ENCODE data around the gene PPEF1. TPM values are rescaled to one million over a fixed set of nuclear protein-coding genes. Genes with fewer than 3 reads are reported as not detected.
A peak's percentile ranks its signal among the peaks of the same experiment; 100 is the strongest.

The PPEF1 gene
- total RNA-seq, 1 donor from 2014 or later, result 0.26 TPM

DNA sequence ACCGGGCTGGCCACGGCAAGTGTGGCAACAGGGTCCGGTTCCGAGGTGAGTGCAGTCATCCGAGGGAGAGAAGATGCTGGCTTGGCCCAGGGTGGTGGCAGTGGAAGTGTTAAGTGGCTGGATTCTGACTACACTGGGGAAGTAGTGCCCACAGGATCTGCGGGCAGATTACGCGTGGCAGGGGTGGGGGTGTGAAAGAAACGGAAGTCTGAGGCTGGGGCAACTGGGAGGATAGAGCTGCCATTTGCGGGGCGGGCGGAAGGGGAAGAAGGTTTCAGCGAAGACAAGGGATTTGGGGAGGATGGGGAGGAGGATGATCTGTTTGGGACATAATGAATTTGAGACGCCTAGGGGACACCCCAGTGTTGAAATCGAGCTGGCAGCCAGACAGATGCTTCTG lies 40.8 kb upstream of the PPEF1 start:
- H3K27ac ChIP-seq, result no peak overlapping the region

DNA sequence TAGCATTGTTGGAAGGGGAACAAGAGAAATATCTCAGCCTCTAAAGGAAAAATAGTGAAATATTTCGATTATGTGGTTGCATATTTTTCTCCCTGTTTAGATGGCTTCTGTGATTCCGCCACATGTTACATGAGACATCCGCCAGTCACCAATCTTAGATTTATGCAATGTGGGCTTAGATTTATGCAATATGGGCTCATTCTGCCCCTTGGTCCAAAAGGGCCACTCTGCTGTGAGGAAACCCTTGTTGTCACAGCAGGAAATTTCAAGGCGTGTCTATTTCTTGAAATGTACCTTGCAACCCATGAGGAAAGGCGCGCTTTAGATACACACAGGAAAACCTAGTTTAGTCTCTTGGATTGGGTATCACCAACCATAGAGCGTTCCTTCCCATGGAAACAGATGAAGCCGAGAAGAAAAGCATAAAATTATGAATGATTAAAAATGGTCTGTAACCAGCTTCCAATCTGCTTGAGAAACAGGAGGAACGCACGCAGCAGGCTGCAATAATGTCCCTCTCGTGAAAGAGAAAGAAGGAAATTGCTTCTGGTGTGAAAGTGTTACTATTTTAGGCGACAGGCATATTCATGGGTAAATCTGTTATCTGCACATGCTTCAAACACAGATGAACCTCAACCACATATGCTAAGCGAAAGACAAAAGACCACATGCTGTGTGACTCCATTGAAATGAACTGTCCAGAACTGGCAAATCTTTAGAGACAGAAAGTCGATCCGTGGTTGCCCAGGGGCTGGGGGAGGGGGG lies 39.2 kb upstream of the PPEF1 start:
- Mint-ChIP-seq H3K4me1 (peaks cover 12% of the 10 kb centered on the region), H3K27ac (peak overlapping the region; percentile 9)
- H3K4me2 ChIP-seq, result no peak overlapping the region

More for the DNA sequence above, 40.8 kb upstream of the PPEF1 start:
- H3K36me3 Mint-ChIP-seq, result no peaks in the 10 kb centered on the region
- no peaks in the 10 kb centered on the region for H3K4me1 ChIP-seq
- no peaks in the 10 kb centered on the region for H3K36me3 ChIP-seq
- DNase-seq (ENCODE audit: low spot score), result no peak
- H3K79me2 ChIP-seq (ENCODE audit: low read depth), result no peaks in the 10 kb centered on the region
- peaks cover 18% of the 10 kb centered on the region for H3K9me3 Mint-ChIP-seq
- no peaks in the 10 kb centered on the region for H3K9me3 ChIP-seq (ENCODE audit: low read depth)
- no peak overlapping the region for H2AFZ ChIP-seq (replicated peaks)
- H3K27me3 Mint-ChIP-seq (ENCODE audit: insufficient read depth, low read depth), result peaks cover 8% of the 10 kb centered on the region
- H3F3A ChIP-seq (ENCODE audit: low read depth), result no peaks in the 10 kb centered on the region
- no peak overlapping the region for H3K27ac Mint-ChIP-seq
- TF ChIP-seq, protein P1, sequence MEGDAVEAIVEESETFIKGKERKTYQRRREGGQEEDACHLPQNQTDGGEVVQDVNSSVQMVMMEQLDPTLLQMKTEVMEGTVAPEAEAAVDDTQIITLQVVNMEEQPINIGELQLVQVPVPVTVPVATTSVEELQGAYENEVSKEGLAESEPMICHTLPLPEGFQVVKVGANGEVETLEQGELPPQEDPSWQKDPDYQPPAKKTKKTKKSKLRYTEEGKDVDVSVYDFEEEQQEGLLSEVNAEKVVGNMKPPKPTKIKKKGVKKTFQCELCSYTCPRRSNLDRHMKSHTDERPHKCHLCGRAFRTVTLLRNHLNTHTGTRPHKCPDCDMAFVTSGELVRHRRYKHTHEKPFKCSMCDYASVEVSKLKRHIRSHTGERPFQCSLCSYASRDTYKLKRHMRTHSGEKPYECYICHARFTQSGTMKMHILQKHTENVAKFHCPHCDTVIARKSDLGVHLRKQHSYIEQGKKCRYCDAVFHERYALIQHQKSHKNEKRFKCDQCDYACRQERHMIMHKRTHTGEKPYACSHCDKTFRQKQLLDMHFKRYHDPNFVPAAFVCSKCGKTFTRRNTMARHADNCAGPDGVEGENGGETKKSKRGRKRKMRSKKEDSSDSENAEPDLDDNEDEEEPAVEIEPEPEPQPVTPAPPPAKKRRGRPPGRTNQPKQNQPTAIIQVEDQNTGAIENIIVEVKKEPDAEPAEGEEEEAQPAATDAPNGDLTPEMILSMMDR (IDR thresholded peaks at IDR 0.05), result no peak
- TF ChIP-seq EZH2phosphoT487 (IDR thresholded peaks at IDR 0.05) (no peak), EZH2 (IDR thresholded peaks at IDR 0.05) (no peak)
- no peak overlapping the region for H3K4me3 Mint-ChIP-seq
- H3K4me2 ChIP-seq, result no peak overlapping the region
- H3K27me3 ChIP-seq, result no peaks in the 10 kb centered on the region
- H3K9ac ChIP-seq, result no peak overlapping the region
- peaks cover 12% of the 10 kb centered on the region for H3K4me1 Mint-ChIP-seq
- no peak overlapping the region for H3K4me3 ChIP-seq
- H4K20me1 ChIP-seq (ENCODE audit: low read depth), result no peaks in the 10 kb centered on the region

DNA sequence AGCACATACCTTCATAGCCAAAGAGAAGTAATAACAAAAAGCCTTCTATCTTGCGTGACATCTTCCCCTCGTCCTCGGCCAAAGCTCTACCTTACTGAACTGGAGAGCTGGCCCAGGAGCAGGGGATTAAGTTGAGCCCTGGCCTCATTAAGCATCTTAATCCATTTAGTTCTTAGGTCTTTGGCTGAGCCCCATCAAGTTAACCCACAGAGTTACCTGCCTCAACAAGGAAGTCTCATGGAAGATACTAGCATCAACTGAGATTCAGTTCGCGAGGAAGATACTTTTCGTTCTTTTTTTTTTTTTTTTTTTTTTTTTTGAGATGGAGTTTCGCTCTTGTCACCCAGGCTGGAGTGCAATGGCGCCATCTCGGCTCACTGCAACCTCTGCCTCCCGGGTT lies 35.4 kb upstream of the PPEF1 start, which contains the start of gene RS1:
Gene RS1, minus strand, starts transcription at position 101 of the 400 bp plus-strand sequence. Its CDS starts 40 bp downstream, at position 61.
- peak within 1 kb of the TSS; percentile 10 for H3K4me3 Mint-ChIP-seq
- Histone ChIP-seq H4K20me1 (ENCODE audit: low read depth) (no peaks in the 10 kb centered on the region), H3F3A (ENCODE audit: low read depth) (no peaks in the 10 kb centered on the region), H2AFZ (replicated peaks) (no peak within 1 kb of the TSS), H3K9me3 (ENCODE audit: low read depth) (no peaks in the 10 kb centered on the region), H3K27ac (no peak within 1 kb of the TSS), H3K4me1 (no peaks in the 10 kb centered on the region), H3K9ac (no peak within 1 kb of the TSS), H3K4me2 (no peak within 1 kb of the TSS), H3K36me3 (no peaks in the 10 kb centered on the region), H3K27me3 (no peaks in the 10 kb centered on the region), H3K79me2 (ENCODE audit: low read depth) (no peaks in the 10 kb centered on the region), H3K4me3 (no peak within 1 kb of the TSS)
- H3K27me3 Mint-ChIP-seq (ENCODE audit: insufficient read depth, low read depth), result peaks cover 17% of the 10 kb centered on the region
- H3K4me1 Mint-ChIP-seq, result peaks cover 12% of the 10 kb centered on the region
- peak; percentile 23 for DNase-seq (ENCODE audit: low spot score)
- peaks cover 17% of the 10 kb centered on the region for H3K9me3 Mint-ChIP-seq
- TF ChIP-seq EZH2phosphoT487 (IDR thresholded peaks at IDR 0.05), result no peak
- TF ChIP-seq, protein P1 (IDR thresholded peaks at IDR 0.05), result no peak
- no peak for TF ChIP-seq EZH2 (IDR thresholded peaks at IDR 0.05)
- no peaks in the 10 kb centered on the region for H3K36me3 Mint-ChIP-seq
- no peak within 1 kb of the TSS for H3K27ac Mint-ChIP-seq

More for the DNA sequence above, 39.2 kb upstream of the PPEF1 start:
- Histone ChIP-seq H3K9me3 (ENCODE audit: low read depth) (no peaks in the 10 kb centered on the region), H3F3A (ENCODE audit: low read depth) (no peaks in the 10 kb centered on the region), H2AFZ (replicated peaks) (no peak overlapping the region), H3K79me2 (ENCODE audit: low read depth) (no peaks in the 10 kb centered on the region), H3K4me3 (no peak overlapping the region), H3K27ac (no peak overlapping the region), H3K27me3 (no peaks in the 10 kb centered on the region), H3K9ac (no peak overlapping the region), H3K4me1 (no peaks in the 10 kb centered on the region), H4K20me1 (ENCODE audit: low read depth) (no peaks in the 10 kb centered on the region), H3K36me3 (no peaks in the 10 kb centered on the region)
- DNase-seq (ENCODE audit: low spot score), result no peak
- H3K4me3 Mint-ChIP-seq, result no peak overlapping the region
- peaks cover 21% of the 10 kb centered on the region for H3K9me3 Mint-ChIP-seq
- H3K27me3 Mint-ChIP-seq (ENCODE audit: insufficient read depth, low read depth), result peaks cover 10% of the 10 kb centered on the region
- TF ChIP-seq EZH2phosphoT487 (IDR thresholded peaks at IDR 0.05), result no peak
- no peak for TF ChIP-seq EZH2 (IDR thresholded peaks at IDR 0.05)
- TF ChIP-seq, protein P1 (IDR thresholded peaks at IDR 0.05), result no peak
- no peaks in the 10 kb centered on the region for H3K36me3 Mint-ChIP-seq

Measured in neural progenitor cell (in vitro differentiated cells).